Mesenchymal stem cell (in vitro differentiated cells and primary cell): Measurements from ENCODE around the gene KIF17.

Experiments used
- DNase-seq: peaks from one replicate; pipeline ENCODE4 v3.0.0-alpha.2; 2013
- H2AFZ ChIP-seq: one replicate; pipeline ENCODE4 v1.6.1; 2013; ENCODE audit warnings: low read depth, mild to moderate bottlenecking, control low read depth, inconsistent platforms, low read length, moderate library complexity
- H2AK5ac ChIP-seq: 2 replicates; pipeline ENCODE4 v1.6.1; 2013; ENCODE audit warnings: low read length, moderate library complexity, mild to moderate bottlenecking, inconsistent platforms; ENCODE audit not compliant: severe bottlenecking
- H2BK120ac ChIP-seq: one replicate; pipeline ENCODE4 v1.6.1; 2013; ENCODE audit warnings: low read depth, mild to moderate bottlenecking, inconsistent platforms, low read length, moderate library complexity
- H2BK12ac ChIP-seq, 2 experiments: one replicate each; pipeline ENCODE4 v1.6.1; 2013; ENCODE audit warnings: inconsistent platforms in 2 of 2, low read length in 2 of 2, mild to moderate bottlenecking in 2 of 2, moderate library complexity in 2 of 2, control low read depth in 1 of 2
- H2BK15ac ChIP-seq: one replicate; pipeline ENCODE4 v1.6.1; 2013; ENCODE audit warnings: mild to moderate bottlenecking, low read depth, inconsistent platforms; ENCODE audit not compliant: poor library complexity, severe bottlenecking
- H2BK5ac ChIP-seq: 2 replicates; pipeline ENCODE4 v1.6.1; 2013; ENCODE audit warnings: low read depth, mild to moderate bottlenecking, low read length, control low read depth, inconsistent platforms; ENCODE audit not compliant: poor library complexity, severe bottlenecking
- H3K14ac ChIP-seq, 2 experiments: one replicate each; pipeline ENCODE4 v1.6.1; 2013; ENCODE audit warnings: inconsistent platforms in 2 of 2, low read length in 2 of 2, control low read depth in 1 of 2, mild to moderate bottlenecking in 1 of 2, moderate library complexity in 1 of 2
- H3K18ac ChIP-seq, 2 experiments: one replicate each; pipeline ENCODE4 v1.6.1; 2013; ENCODE audit warnings: inconsistent platforms in 2 of 2, low read length in 2 of 2, control low read depth in 1 of 2, low read depth in 1 of 2, mild to moderate bottlenecking in 1 of 2
- H3K23ac ChIP-seq, 2 experiments: one replicate each; pipeline ENCODE4 v1.6.1; 2013; ENCODE audit warnings: inconsistent platforms in 2 of 2, low read length in 2 of 2, mild to moderate bottlenecking in 2 of 2, moderate library complexity in 2 of 2, control low read depth in 1 of 2
- H3K27ac ChIP-seq: 2 replicates; pipeline ENCODE4 v1.5.1; 2013; ENCODE audit warnings: mild to moderate bottlenecking, moderate library complexity, low read length, control low read depth, inconsistent platforms; ENCODE audit not compliant: poor library complexity, severe bottlenecking
- H3K27me3 ChIP-seq, 2 experiments: 2 replicates each; pipeline versions ENCODE4 v1.6.1 to v1.7.0; 2013; ENCODE audit warnings: low read length in 2 of 2, mild to moderate bottlenecking in 2 of 2, moderate library complexity in 2 of 2, control low read depth in 1 of 2, inconsistent platforms in 1 of 2; ENCODE audit not compliant: control insufficient read depth in 1 of 2, insufficient read depth in 1 of 2
- H3K36me3 ChIP-seq, 2 experiments: 2 replicates each; pipeline versions ENCODE4 v1.6.1 to v1.7.0; 2013; ENCODE audit warnings: low read length in 2 of 2, control low read depth in 1 of 2, inconsistent platforms in 1 of 2, low read depth in 1 of 2, mild to moderate bottlenecking in 1 of 2; ENCODE audit not compliant: insufficient read depth in 2 of 2, control insufficient read depth in 1 of 2
- H3K4ac ChIP-seq, 2 experiments: one replicate each; pipeline ENCODE4 v1.6.1; 2013; ENCODE audit warnings: inconsistent platforms in 2 of 2, low read length in 2 of 2, mild to moderate bottlenecking in 2 of 2, moderate library complexity in 2 of 2, control low read depth in 1 of 2, low read depth in 1 of 2
- H3K4me1 ChIP-seq: 2 replicates; pipeline ENCODE4 v1.6.1; 2013; ENCODE audit warnings: low read depth, low read length, control low read depth; ENCODE audit not compliant: control insufficient read depth, insufficient read depth
- H3K4me2 ChIP-seq: 2 replicates; pipeline ENCODE4 v1.6.1; 2013; ENCODE audit warnings: low read length, mild to moderate bottlenecking, inconsistent platforms; ENCODE audit not compliant: poor library complexity, severe bottlenecking
- H3K4me3 ChIP-seq, 2 experiments: 2 replicates each; pipeline versions ENCODE4 v1.5.1 to v1.7.0; 2013; ENCODE audit warnings: low read length in 2 of 2, mild to moderate bottlenecking in 2 of 2, control low read depth in 1 of 2, low read depth in 1 of 2; ENCODE audit not compliant: insufficient read depth in 1 of 2
- H3K79me1 ChIP-seq: replicated peaks from 2 replicates; pipeline ENCODE4 v1.6.1; 2013; ENCODE audit warnings: mild to moderate bottlenecking, control low read depth, low read length, inconsistent platforms; ENCODE audit not compliant: poor library complexity, severe bottlenecking
- H3K9ac ChIP-seq: 2 replicates; pipeline ENCODE4 v1.7.0; 2013; ENCODE audit warnings: mild to moderate bottlenecking, low read length, moderate library complexity
- H3K9me3 ChIP-seq: 2 replicates; pipeline ENCODE4 v1.7.0; 2013; ENCODE audit warnings: mild to moderate bottlenecking, low read length; ENCODE audit not compliant: control insufficient read depth
- H4K8ac ChIP-seq: one replicate; pipeline ENCODE4 v1.6.1; 2013; ENCODE audit warnings: inconsistent platforms, mild to moderate bottlenecking, low read length, moderate library complexity
- H4K91ac ChIP-seq: one replicate; pipeline ENCODE4 v1.6.1; 2013; ENCODE audit warnings: mild to moderate bottlenecking, low read length, inconsistent platforms
- WGBS: methylation state at CpG from one replicate; pipeline ENCODE4 v1.1.7; 2013; ENCODE audit warnings: mixed read lengths; 5-methylcytosine and 5-hydroxymethylcytosine counted together

KIF17 gene

GRCh38 chr1:20729990-20730689, 12.3 kb upstream of the KIF17 start:
- Histone ChIP-seq H3K27me3 (peaks cover 0 to 36% of the 10 kb centered on the region in 2 experiments), H3K9ac (no peak overlapping the region), H2AFZ (no peak overlapping the region), H2AK5ac (no peak overlapping the region), H3K36me3 (peaks cover 0 to 31% of the 10 kb centered on the region in 2 experiments), H3K79me1 (peaks cover 32% of the 10 kb centered on the region), H3K4me3 (no peak overlapping the region), H2BK5ac (no peak overlapping the region), H2BK120ac (no peak overlapping the region), H4K8ac (no peak overlapping the region), H3K4me2 (no peak overlapping the region), H3K27ac (no peak overlapping the region), H3K4ac (no peak overlapping the region), H2BK15ac (peak overlapping the region; percentile 12), H3K18ac (peak overlapping the region in 1 of 2 experiments; percentile 25), H2BK12ac (no peak overlapping the region), H3K23ac (peak overlapping the region in 1 of 2 experiments; percentile 15), H3K9me3 (no peaks in the 10 kb centered on the region), H3K14ac (no peak overlapping the region), H3K4me1 (peaks cover 45% of the 10 kb centered on the region), H4K91ac (peak overlapping the region; percentile 60)
- 53% methylated on average over 17 of the region's 19 CpGs for WGBS
- no peak for DNase-seq

- no peak overlapping the region for H3K27ac ChIP-seq
- no peak overlapping the region for H2BK15ac ChIP-seq
- no peak overlapping the region for H2AK5ac ChIP-seq
- H3K27me3 ChIP-seq = peaks cover 0 to 36% of the 10 kb centered on the region in 2 experiments
- no peak overlapping the region for H2BK12ac ChIP-seq
- peaks cover 30% of the 10 kb centered on the region for H3K79me1 ChIP-seq
- H4K91ac ChIP-seq = no peak overlapping the region
- H2AFZ ChIP-seq = no peak overlapping the region
- H2BK5ac ChIP-seq = no peak overlapping the region
- no peak overlapping the region for H4K8ac ChIP-seq
- H3K14ac ChIP-seq = peak overlapping the region in 1 of 2 experiments; percentile 9
- H3K9ac ChIP-seq = no peak overlapping the region
- no peak overlapping the region for H3K4ac ChIP-seq
- 84% methylated on average over 11 of the region's 14 CpGs for WGBS
- H3K4me2 ChIP-seq = no peak overlapping the region
- no peak overlapping the region for H3K4me3 ChIP-seq
- H3K4me1 ChIP-seq = peaks cover 50% of the 10 kb centered on the region
- H3K9me3 ChIP-seq = no peaks in the 10 kb centered on the region
- no peak for DNase-seq
- H3K23ac ChIP-seq = no peak overlapping the region
- H3K36me3 ChIP-seq = peaks cover 0 to 32% of the 10 kb centered on the region in 2 experiments
- H3K18ac ChIP-seq = no peak overlapping the region
- no peak overlapping the region for H2BK120ac ChIP-seq
Measured at GRCh38 chr1:20729155-20729931, 11.5 kb upstream of the KIF17 start.

GRCh38 chr1:20728371-20729154, 10.8 kb upstream of the KIF17 start:
- Histone ChIP-seq H3K4me2 (no peak overlapping the region), H2AK5ac (no peak overlapping the region), H3K9me3 (no peaks in the 10 kb centered on the region), H3K36me3 (peaks cover 0 to 40% of the 10 kb centered on the region in 2 experiments), H3K79me1 (peaks cover 30% of the 10 kb centered on the region), H2BK5ac (no peak overlapping the region), H3K18ac (no peak overlapping the region), H2BK120ac (no peak overlapping the region), H4K91ac (no peak overlapping the region), H3K4me3 (no peak overlapping the region), H2BK15ac (no peak overlapping the region), H3K27me3 (peaks cover 0 to 36% of the 10 kb centered on the region in 2 experiments), H3K27ac (no peak overlapping the region), H3K23ac (no peak overlapping the region), H4K8ac (no peak overlapping the region), H2AFZ (no peak overlapping the region), H3K4me1 (peaks cover 52% of the 10 kb centered on the region), H3K4ac (no peak overlapping the region), H3K14ac (no peak overlapping the region), H3K9ac (no peak overlapping the region), H2BK12ac (no peak overlapping the region)
- DNase-seq = no peak
- 80% methylated on average over 9 of the region's 9 CpGs for WGBS
